HEK293 (cell line): ENCODE data around the gene CARS1.
A peak's percentile ranks its signal among the peaks of the same experiment; 100 is the strongest.

Source experiments
- CTCF ChIA-PET: fragments of 350-600 bp; formaldehyde crosslinking; extraction: SDS; loops from one replicate; lab custom pipeline; 2021; ENCODE audit warnings: antibody characterized with exemption; lab: Yijun Ruan, JAX
- POLR2A ChIA-PET: fragments of 300-600 bp; formaldehyde crosslinking; extraction: SDS; loops from one replicate; lab custom pipeline; 2020; ENCODE audit warnings: antibody characterized with exemption, inconsistent platforms; lab: Yijun Ruan, JAX
- H3K27ac ChIP-seq: fragments of 200-500 bp; sonication (Bioruptor generic); 2 replicates; pipeline ENCODE4 v1.5.1; 2014; ENCODE audit warnings: low read depth, low read length, control low read depth, inconsistent platforms; ENCODE audit errors: extremely low read depth
- H3K36me3 ChIP-seq, 2 experiments: fragments of 200-500 bp in 1 of 2; sonication (Bioruptor generic) in 1 of 2; 1 replicate in 1 of 2; 2 replicates in 1 of 2; pipeline ENCODE4 v1.5.1; 2014 to 2017; ENCODE audit warnings: inconsistent platforms in 2 of 2, low read length in 2 of 2; ENCODE audit not compliant: control insufficient read depth in 2 of 2, insufficient read depth in 1 of 2
- H3K4me1 ChIP-seq: fragments of 200-500 bp; sonication (Bioruptor generic); 2 replicates; pipeline ENCODE4 v1.5.1; 2014; ENCODE audit warnings: mild to moderate bottlenecking, low read length, inconsistent platforms; ENCODE audit not compliant: control insufficient read depth, insufficient read depth
- H3K4me3 ChIP-seq: 2 replicates; pipeline ENCODE4 v1.5.1; 2011; ENCODE audit warnings: low read depth, mild to moderate bottlenecking, control low read depth, low read length, moderate library complexity
- H3K9me3 ChIP-seq: fragments of 200-500 bp; sonication (Bioruptor generic); 2 replicates; pipeline ENCODE4 v1.5.1; 2014; ENCODE audit warnings: low read depth, low read length, inconsistent platforms; ENCODE audit not compliant: control insufficient read depth, insufficient read depth
- EGR2 ChIP-seq: fragments of 450-650 bp; formaldehyde crosslinking; IDR thresholded peaks from 2 replicates; pipeline ENCODE4 v1.5.1; 2016; ENCODE audit warnings: low read depth, missing biosample characterization, missing genetic modification characterization
- GLI4 ChIP-seq: fragments of 450-650 bp; formaldehyde crosslinking; IDR thresholded peaks from 2 replicates; pipeline ENCODE4 v1.5.1; 2016; ENCODE audit warnings: missing biosample characterization, missing genetic modification characterization
- KLF10 ChIP-seq: fragments of 450-650 bp; IDR thresholded peaks from 2 replicates; pipeline ENCODE4 v1.5.1; 2018; ENCODE audit warnings: missing biosample characterization, mild to moderate bottlenecking, missing genetic modification characterization
- OSR2 ChIP-seq: fragments of 450-650 bp; formaldehyde crosslinking; IDR thresholded peaks from 2 replicates; pipeline ENCODE4 v1.5.1; 2016; ENCODE audit warnings: missing biosample characterization, missing genetic modification characterization
- PRDM6 ChIP-seq: fragments of 450-650 bp; formaldehyde crosslinking; IDR thresholded peaks from 2 replicates; pipeline ENCODE4 v1.5.1; 2017; ENCODE audit warnings: missing biosample characterization, missing genetic modification characterization
- TRIM28 ChIP-seq: IDR thresholded peaks from 2 replicates; pipeline ENCODE4 v1.6.1; 2011; ENCODE audit warnings: low read length, control low read depth, borderline replicate concordance
- ZBTB17 ChIP-seq: fragments of 450-650 bp; formaldehyde crosslinking; IDR thresholded peaks from 2 replicates; pipeline ENCODE4 v1.5.1; 2016; ENCODE audit warnings: missing biosample characterization, missing genetic modification characterization
- ZBTB44 ChIP-seq: fragments of 450-650 bp; IDR thresholded peaks from 2 replicates; pipeline ENCODE4 v1.5.1; 2018; ENCODE audit warnings: missing biosample characterization, mild to moderate bottlenecking, missing genetic modification characterization
- ZBTB49 ChIP-seq: fragments of 450-650 bp; formaldehyde crosslinking; IDR thresholded peaks from 2 replicates; pipeline ENCODE4 v1.5.1; 2016; ENCODE audit warnings: missing biosample characterization, missing genetic modification characterization, low read depth
- ZEB2 ChIP-seq: fragments of 450-650 bp; formaldehyde crosslinking; IDR thresholded peaks from 2 replicates; pipeline ENCODE4 v1.5.1; 2016; ENCODE audit warnings: missing biosample characterization, missing genetic modification characterization
- ZIC2 ChIP-seq: fragments of 450-650 bp; formaldehyde crosslinking; IDR thresholded peaks from 2 replicates; pipeline ENCODE4 v1.5.1; 2016; ENCODE audit warnings: missing biosample characterization, missing genetic modification characterization
- ZNF138 ChIP-seq: fragments of 450-650 bp; formaldehyde crosslinking; IDR thresholded peaks from 2 replicates; pipeline ENCODE4 v1.5.1; 2016; ENCODE audit warnings: missing biosample characterization, missing genetic modification characterization, borderline replicate concordance
- ZNF155 ChIP-seq: fragments of 450-650 bp; formaldehyde crosslinking; IDR thresholded peaks from 2 replicates; pipeline ENCODE4 v1.5.1; 2016; ENCODE audit warnings: missing biosample characterization, missing genetic modification characterization
- ZNF18 ChIP-seq: fragments of 450-650 bp; formaldehyde crosslinking; IDR thresholded peaks from 2 replicates; pipeline ENCODE4 v1.5.1; 2016; ENCODE audit warnings: missing biosample characterization, missing genetic modification characterization
- ZNF311 ChIP-seq: fragments of 450-650 bp; formaldehyde crosslinking; IDR thresholded peaks from 2 replicates; pipeline ENCODE4 v1.5.1; 2017; ENCODE audit warnings: missing biosample characterization, missing genetic modification characterization, borderline replicate concordance
- ZNF366 ChIP-seq: fragments of 450-650 bp; formaldehyde crosslinking; conservative IDR thresholded peaks from 2 replicates; pipeline ENCODE4 v1.5.1; 2016; ENCODE audit warnings: missing biosample characterization, missing genetic modification characterization
- ZNF398 ChIP-seq: fragments of 450-650 bp; formaldehyde crosslinking; IDR thresholded peaks from 2 replicates; pipeline ENCODE4 v1.5.1; 2017; ENCODE audit warnings: missing biosample characterization, missing genetic modification characterization
- ZNF416 ChIP-seq: fragments of 450-650 bp; formaldehyde crosslinking; IDR thresholded peaks from 2 replicates; pipeline ENCODE4 v1.5.1; 2016; ENCODE audit warnings: missing biosample characterization, missing genetic modification characterization
- ZNF510 ChIP-seq: fragments of 450-650 bp; formaldehyde crosslinking; IDR thresholded peaks from 2 replicates; pipeline ENCODE4 v1.5.1; 2018; ENCODE audit warnings: mild to moderate bottlenecking, missing genetic modification characterization, missing biosample characterization; ENCODE audit not compliant: insufficient replicate concordance
- ZNF549 ChIP-seq: fragments of 450-650 bp; IDR thresholded peaks from 2 replicates; pipeline ENCODE4 v1.5.1; 2018; ENCODE audit warnings: missing biosample characterization, missing genetic modification characterization, mild to moderate bottlenecking, inconsistent platforms, moderate library complexity
- ZNF561 ChIP-seq: fragments of 450-650 bp; IDR thresholded peaks from 2 replicates; pipeline ENCODE4 v1.5.1; 2018; ENCODE audit warnings: missing biosample characterization, missing genetic modification characterization, borderline replicate concordance
- ZNF621 ChIP-seq: fragments of 450-650 bp; formaldehyde crosslinking; IDR thresholded peaks from 2 replicates; pipeline ENCODE4 v1.5.1; 2017; ENCODE audit warnings: missing biosample characterization, missing genetic modification characterization

The CARS1 gene

GRCh38 chr11:3052109-3052479 lies 5.1 kb downstream of the CARS1 start (continued):
- TF ChIP-seq ZBTB49 (tag by site-specific recombination): no peak
- TF ChIP-seq KLF10: 0 out of 2 replicates have a peak, but pooled peaks have one; percentile 32
- TF ChIP-seq ZNF561: peak; percentile 25; the same call in 1 of the 2 replicates
- peak; percentile 39; the same call in 1 of the 2 replicates for TF ChIP-seq OSR2 (tag by site-specific recombination)

- H3K4me1 ChIP-seq: peaks cover 24% of the 10 kb centered on the region
- peaks cover 0 to 22% of the 10 kb centered on the region in 2 experiments; a peak in 1 of 3 replicates for H3K36me3 ChIP-seq
- ChIA-PET POLR2A (interaction anchor here (1.0 kb wide), 1 partner anchor 59 kb away, joined by 3 read pairs; the partner anchor contains the start of gene NAP1L4), CTCF (interaction anchor here (0.5 to 9.0 kb wide), 9 partner anchors 13 to 183 kb away, joined by 3 to 98 read pairs (median 4); no protein-coding TSS in a partner anchor)
- no peak overlapping the region for H3K4me3 ChIP-seq
- no peak overlapping the region for H3K27ac ChIP-seq
- no peaks in the 10 kb centered on the region for H3K9me3 ChIP-seq
- no peak for TF ChIP-seq ZNF416 (tag by site-specific recombination)
- 0 out of 2 replicates have a peak, but pooled peaks have one; percentile 47 for TF ChIP-seq PRDM6 (tag by site-specific recombination)
- no peak for TF ChIP-seq ZNF549 (tag by site-specific recombination)
- TF ChIP-seq ZNF311 (tag by site-specific recombination): no peak
- peak; percentile 57 for TF ChIP-seq ZIC2
- no peak for TF ChIP-seq ZBTB44 (tag by site-specific recombination)
- TF ChIP-seq ZNF155 (tag by site-specific recombination): no peak
- no peak for TF ChIP-seq ZNF398 (tag by site-specific recombination)
- TF ChIP-seq EGR2 (tag by site-specific recombination): no peak
- 0 out of 2 replicates have a peak, but pooled peaks have one; percentile 21 for TF ChIP-seq TRIM28
- no peak for TF ChIP-seq GLI4 (tag by site-specific recombination)
- peak; percentile 68 for TF ChIP-seq ZBTB17 (tag by site-specific recombination)
- no peak for TF ChIP-seq ZNF138 (tag by site-specific recombination)
- no peak for TF ChIP-seq ZNF510 (tag by site-specific recombination)
- no peak for TF ChIP-seq ZNF18 (tag by site-specific recombination)
- TF ChIP-seq ZNF366: peak; percentile 37; the same call in 1 of the 2 replicates
- 0 out of 2 replicates have a peak, but pooled peaks have one; percentile 14 for TF ChIP-seq ZEB2 (tag by site-specific recombination)
- no peak for TF ChIP-seq ZNF621 (tag by site-specific recombination)
Observed at GRCh38 chr11:3051196-3052108, 5.8 kb downstream of the CARS1 start.
